Fibroblast of villous mesenchyme (primary cell): ENCODE results near the gene KNTC1. TPM values are rescaled to one million over a fixed set of nuclear protein-coding genes. Genes with fewer than 3 reads are reported as not detected.
"Not testable (repeated sequence)": the region's sequence is repeated elsewhere in the genome, so short reads cannot be mapped to it uniquely, and the experiment has no call there.

Experiments
- DNase-seq: peaks from one replicate; pipeline ENCODE4 v3.0.0-alpha.2; 2010; ENCODE audit warnings: low read depth
- H3K4me3 ChIP-seq: 2 replicates; pipeline ENCODE4 v1.5.1; 2011; ENCODE audit warnings: low read depth, mild to moderate bottlenecking, low read length
- total RNA-seq: library from RNA; depleted of rRNA; stranded (reverse); fragments of >200 nt; gene quantifications from 2 replicates; pipeline ENCODE4 v1.2.3, GENCODE V29; 2012
- TF ChIP-seq, protein P1 (sequence below): IDR thresholded peaks from 2 replicates; pipeline ENCODE4 v1.5.1; 2012; ENCODE audit warnings: low read depth, mild to moderate bottlenecking, low read length; ENCODE audit not compliant: insufficient read depth

KNTC1 gene
- total RNA-seq, 1 donor: 28.5 TPM

DNA sequence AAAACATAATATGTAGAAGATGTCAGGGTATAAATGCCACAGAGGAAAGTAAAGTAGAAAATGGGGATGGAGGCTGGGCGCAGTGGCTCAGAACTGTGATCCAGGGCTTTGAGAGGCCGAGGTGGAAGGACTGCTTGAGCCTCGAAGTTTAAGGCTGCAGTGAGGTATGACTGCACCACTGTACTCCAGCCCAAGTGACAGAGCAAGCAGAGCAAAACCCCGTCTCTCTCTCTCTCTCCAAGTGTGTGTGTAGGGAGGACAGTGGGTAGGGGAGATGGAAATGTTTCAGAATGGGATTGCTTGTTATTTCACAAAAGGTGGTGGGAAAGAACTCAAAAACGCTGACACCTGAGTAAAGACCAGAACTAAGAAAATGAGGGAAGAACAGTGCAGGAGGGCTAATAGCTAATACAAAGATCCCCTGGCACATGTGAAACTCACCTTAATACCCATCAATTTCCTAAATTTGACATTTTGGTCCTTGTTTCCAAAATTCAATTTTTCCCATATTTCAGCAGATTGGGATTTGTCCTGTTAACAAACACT is 20.6 kb upstream of the KNTC1 start:
- no peak for DNase-seq
- H3K4me3 ChIP-seq: no peak overlapping the region
- TF ChIP-seq, protein P1, sequence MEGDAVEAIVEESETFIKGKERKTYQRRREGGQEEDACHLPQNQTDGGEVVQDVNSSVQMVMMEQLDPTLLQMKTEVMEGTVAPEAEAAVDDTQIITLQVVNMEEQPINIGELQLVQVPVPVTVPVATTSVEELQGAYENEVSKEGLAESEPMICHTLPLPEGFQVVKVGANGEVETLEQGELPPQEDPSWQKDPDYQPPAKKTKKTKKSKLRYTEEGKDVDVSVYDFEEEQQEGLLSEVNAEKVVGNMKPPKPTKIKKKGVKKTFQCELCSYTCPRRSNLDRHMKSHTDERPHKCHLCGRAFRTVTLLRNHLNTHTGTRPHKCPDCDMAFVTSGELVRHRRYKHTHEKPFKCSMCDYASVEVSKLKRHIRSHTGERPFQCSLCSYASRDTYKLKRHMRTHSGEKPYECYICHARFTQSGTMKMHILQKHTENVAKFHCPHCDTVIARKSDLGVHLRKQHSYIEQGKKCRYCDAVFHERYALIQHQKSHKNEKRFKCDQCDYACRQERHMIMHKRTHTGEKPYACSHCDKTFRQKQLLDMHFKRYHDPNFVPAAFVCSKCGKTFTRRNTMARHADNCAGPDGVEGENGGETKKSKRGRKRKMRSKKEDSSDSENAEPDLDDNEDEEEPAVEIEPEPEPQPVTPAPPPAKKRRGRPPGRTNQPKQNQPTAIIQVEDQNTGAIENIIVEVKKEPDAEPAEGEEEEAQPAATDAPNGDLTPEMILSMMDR: no peak

DNA sequence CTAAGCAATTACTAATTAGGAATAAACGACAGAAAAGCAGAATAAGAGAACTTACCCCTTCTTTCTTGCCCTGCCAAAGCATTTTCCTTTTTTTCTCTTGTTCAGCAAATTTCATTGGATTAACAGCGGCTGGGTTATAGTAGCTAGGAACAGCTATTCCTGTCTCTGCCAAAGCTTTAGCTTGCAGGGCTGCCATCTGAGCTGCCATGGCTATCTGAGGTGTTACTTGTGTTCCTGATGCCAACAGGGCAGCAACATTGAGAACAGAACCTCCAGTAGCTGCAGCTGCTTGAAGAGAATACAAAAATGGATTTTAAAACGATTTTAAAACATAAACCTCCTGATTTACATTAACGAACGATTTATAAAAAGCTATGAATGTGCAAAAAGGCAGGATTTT is 18.9 kb upstream of the KNTC1 start:
- no peak for DNase-seq
- TF ChIP-seq, protein P1: no peak
- H3K4me3 ChIP-seq: no peak overlapping the region

DNA sequence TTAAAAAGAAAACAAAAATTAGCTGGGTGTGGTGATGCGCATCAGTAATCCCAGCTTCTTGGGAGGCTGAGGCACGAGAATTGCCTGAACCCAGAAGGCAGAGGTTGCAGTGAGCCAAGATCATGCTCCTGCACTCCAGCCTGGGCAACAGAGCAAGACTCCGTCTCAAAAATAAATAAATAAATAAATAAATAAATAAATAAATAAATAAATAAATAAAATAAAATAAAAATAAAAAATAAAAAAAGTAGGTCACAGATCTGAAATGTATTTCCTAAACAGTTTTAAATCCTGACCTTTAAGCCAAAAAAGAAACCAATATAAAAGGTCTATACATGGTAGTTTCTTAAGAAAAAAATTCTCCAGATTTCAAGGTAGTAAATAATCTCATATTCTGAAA is 14.0 kb upstream of the KNTC1 start:
- not testable (repeated sequence) for DNase-seq, H3K4me3 ChIP-seq

DNA sequence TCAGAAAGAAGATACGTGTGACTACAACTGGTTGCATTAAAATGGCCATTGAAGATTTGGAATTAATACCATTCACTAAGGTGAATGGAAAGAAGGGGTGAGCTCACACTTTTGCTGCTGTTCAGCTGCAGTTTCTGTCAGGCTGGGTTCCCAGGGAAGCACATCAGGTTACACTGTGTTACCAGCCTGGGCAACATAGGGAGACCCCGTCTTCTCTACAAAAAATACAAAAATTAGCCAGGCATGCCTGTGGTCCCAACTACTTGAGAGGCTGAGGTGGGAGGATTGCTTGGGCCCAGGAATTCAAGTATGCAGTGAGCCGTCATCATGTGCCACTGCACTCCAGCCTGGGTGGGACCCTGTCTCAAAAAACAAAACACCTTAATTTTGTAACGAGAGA is 13.4 kb upstream of the KNTC1 start:
- no peak overlapping the region for H3K4me3 ChIP-seq
- TF ChIP-seq, protein P1: no peak
- DNase-seq: no peak

DNA sequence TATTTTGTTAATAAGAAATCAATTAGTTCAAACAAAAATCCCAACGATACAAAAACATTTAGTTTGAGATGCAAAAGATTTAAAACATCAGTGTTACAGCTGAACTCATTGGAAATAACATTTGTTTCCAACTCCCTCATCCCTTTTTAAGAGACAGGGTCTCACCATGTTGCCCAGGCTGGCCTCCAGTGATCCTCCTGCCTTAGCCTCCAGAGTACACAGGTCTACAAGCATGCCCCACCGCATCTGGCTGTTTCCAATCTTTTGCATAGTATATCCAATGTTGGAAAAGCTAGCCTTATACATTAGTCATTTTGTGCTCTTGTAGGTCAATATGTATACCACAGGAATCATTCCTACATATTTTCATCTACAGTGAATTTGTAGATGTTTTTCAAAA is 11.8 kb upstream of the KNTC1 start:
- TF ChIP-seq, protein P1: no peak
- DNase-seq: no peak

DNA sequence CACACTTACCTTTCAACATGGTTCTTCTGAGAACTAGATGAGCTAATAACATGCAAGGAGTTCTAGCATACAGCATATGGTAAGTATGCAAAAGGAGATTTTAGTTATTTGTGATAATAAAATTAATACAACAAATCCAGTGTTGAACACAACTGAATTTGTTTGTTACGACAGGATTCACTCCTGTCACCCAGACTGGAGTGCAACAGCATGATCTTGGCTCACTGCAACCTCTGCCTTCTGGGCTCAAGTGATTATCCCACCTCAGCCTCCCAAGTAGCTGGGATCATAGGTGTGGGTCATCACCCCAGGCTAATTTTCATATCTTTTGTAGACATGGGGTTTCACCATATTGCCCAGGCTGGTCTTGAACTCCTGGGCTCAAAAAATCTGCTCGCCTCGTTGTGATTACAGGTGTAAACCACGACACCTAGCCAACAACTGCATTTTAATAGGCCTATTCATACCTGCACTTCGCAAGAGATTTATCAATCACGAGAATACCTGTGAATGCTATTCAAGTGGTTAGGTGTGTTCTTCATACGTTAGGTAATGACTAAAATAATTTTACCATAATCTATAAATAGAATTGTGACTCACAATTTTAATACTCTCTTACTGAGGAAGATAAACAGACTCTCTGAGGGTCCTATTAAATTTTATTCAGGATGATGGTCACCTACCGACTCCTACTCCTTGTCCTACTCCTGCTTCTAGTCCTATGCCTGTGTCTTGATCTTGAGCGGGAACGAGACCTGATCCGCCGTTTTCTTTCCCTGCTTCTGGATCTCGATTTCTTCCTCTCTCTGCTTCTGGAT is 10.3 kb upstream of the KNTC1 start:
- TF ChIP-seq, protein P1: no peak
- DNase-seq: no peak
- H3K4me3 ChIP-seq: no peak overlapping the region

More for the DNA sequence above, 11.8 kb upstream of the KNTC1 start:
- H3K4me3 ChIP-seq: no peak overlapping the region

DNA sequence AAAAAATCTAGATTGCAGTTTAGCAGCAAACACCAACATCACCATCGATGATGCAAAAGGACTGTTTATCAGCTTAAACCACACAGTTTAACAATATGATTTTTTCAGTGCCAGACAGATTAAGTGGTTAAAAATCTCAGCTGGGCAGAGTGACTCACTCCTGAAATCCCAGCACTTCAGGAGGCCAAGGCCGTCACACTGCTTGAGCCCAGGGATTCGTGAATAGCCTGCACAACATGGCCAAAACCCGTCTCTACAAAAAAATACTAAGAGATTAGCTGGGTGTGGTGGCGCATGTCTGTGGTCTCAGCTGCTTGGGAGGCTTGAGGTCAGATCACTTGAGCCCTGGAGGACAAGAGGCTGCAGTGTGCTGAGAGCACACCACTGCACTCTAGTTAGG is 9.2 kb upstream of the KNTC1 start:
- DNase-seq: peak; percentile 99
- H3K4me3 ChIP-seq: no peak overlapping the region
- TF ChIP-seq, protein P1: no peak
